Measurements from ENCODE around the gene SDK1.

GRCh38 chr7:3862774-3863173 lies 561.7 kb downstream of the SDK1 start:
- TF ChIP-seq, protein P1, sequence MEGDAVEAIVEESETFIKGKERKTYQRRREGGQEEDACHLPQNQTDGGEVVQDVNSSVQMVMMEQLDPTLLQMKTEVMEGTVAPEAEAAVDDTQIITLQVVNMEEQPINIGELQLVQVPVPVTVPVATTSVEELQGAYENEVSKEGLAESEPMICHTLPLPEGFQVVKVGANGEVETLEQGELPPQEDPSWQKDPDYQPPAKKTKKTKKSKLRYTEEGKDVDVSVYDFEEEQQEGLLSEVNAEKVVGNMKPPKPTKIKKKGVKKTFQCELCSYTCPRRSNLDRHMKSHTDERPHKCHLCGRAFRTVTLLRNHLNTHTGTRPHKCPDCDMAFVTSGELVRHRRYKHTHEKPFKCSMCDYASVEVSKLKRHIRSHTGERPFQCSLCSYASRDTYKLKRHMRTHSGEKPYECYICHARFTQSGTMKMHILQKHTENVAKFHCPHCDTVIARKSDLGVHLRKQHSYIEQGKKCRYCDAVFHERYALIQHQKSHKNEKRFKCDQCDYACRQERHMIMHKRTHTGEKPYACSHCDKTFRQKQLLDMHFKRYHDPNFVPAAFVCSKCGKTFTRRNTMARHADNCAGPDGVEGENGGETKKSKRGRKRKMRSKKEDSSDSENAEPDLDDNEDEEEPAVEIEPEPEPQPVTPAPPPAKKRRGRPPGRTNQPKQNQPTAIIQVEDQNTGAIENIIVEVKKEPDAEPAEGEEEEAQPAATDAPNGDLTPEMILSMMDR (IDR thresholded peaks at IDR 0.05; ENCODE audit: low read depth, low read length) = no peak
- TF ChIP-seq POLR2A (IDR thresholded peaks at IDR 0.05; ENCODE audit: extremely low read depth, insufficient read length) (no peak), MAX (IDR thresholded peaks at IDR 0.05; ENCODE audit: low read depth, low read length) (no peak), MYC (IDR thresholded peaks at IDR 0.05; ENCODE audit: low read depth, low read length) (no peak)

Measured in NB4 (cell line).